HepG2 (cell line): ENCODE data around the gene MAGI1. TPM values are rescaled to one million over a fixed set of nuclear protein-coding genes. Genes with fewer than 3 reads are reported as not detected.

ENCODE experiments used
- ATAC-seq: fragments of 200-7000 bp; cut with Tn5 transposase; 3 replicates; pipeline ENCODE4 v1.9.1; 2020; ENCODE audit warnings: mild to moderate bottlenecking, moderate library complexity
- BruUV-seq: library from RNA; stranded (reverse); fragments of 400-500 nt; replicated peaks from 2 replicates; lab custom pipeline; 2021; lab: Mats Ljungman, UMichigan
- CTCF ChIA-PET: fragments of 300-600 bp; formaldehyde crosslinking; extraction: SDS; loops from one replicate; lab custom pipeline; 2021; ENCODE audit warnings: low total read pairs, inconsistent platforms, low intra/inter-chr PET ratio; lab: Yijun Ruan, JAX
- POLR2A ChIA-PET: fragments of 350-600 bp; sonication (Branson Sonifier 250); formaldehyde crosslinking; loops from one replicate; lab custom pipeline; 2020; ENCODE audit warnings: antibody characterized with exemption, inconsistent platforms; lab: Yijun Ruan, JAX
- DNase-seq: peaks from one replicate; pipeline ENCODE4 v3.0.0-alpha.2; 2015; ENCODE audit warnings: low spot score
- FAIRE-seq: peaks from 3 replicates; lab custom pipeline; 2011; peaks lifted over from hg19 to GRCh38; lab: Jason Lieb, UNC
- H2AFZ ChIP-seq: one replicate; pipeline ENCODE4 v1.6.1; 2011; ENCODE audit warnings: low read length, inconsistent platforms
- H3K27ac ChIP-seq: fragments of 300-600 bp; 3 replicates; pipeline ENCODE4 v1.8.0; 2011; ENCODE audit warnings: mixed run types, mild to moderate bottlenecking, mixed read lengths, low read length, inconsistent platforms; ENCODE audit not compliant: insufficient read depth; ENCODE audit errors: extremely low read length
- H3K27me3 ChIP-seq, 2 experiments: fragments of 200-600 bp in 1 of 2; 2 replicates in 1 of 2; 3 replicates in 1 of 2; pipeline versions ENCODE4 v1.6.0 to v1.8.0; 2011; ENCODE audit warnings: low read length in 2 of 2, mild to moderate bottlenecking in 2 of 2, moderate library complexity in 2 of 2, inconsistent platforms in 1 of 2; ENCODE audit not compliant: insufficient read depth in 2 of 2, control insufficient read depth in 1 of 2
- H3K36me3 ChIP-seq, 2 experiments: fragments of 200-600 bp in 1 of 2; replicated peaks in 1 of 2; 2 replicates in 1 of 2; 3 replicates in 1 of 2; pipeline versions ENCODE4 v1.5.1 to v1.8.0; 2011; ENCODE audit warnings: low read length in 2 of 2, inconsistent platforms in 1 of 2; ENCODE audit not compliant: insufficient read depth in 2 of 2, control insufficient read depth in 1 of 2
- H3K4me1 ChIP-seq: 2 replicates; pipeline ENCODE4 v1.5.1; 2012; ENCODE audit warnings: low read length, inconsistent platforms; ENCODE audit not compliant: insufficient read depth
- H3K4me2 ChIP-seq: 2 replicates; pipeline ENCODE4 v1.6.0; 2011; ENCODE audit warnings: low read depth, low read length, inconsistent platforms
- H3K4me3 ChIP-seq, 3 experiments: fragments of 200-600 bp in 1 of 3; sonication (generic), shearing (Covaris generic) in 1 of 3; replicated peaks in 1 of 3; 2 replicates each; pipeline ENCODE4 v1.5.1; 2011 to 2016; ENCODE audit warnings: low read length in 3 of 3, inconsistent platforms in 2 of 3, low read depth in 2 of 3, mild to moderate bottlenecking in 2 of 3, control low read depth in 1 of 3, mixed read lengths in 1 of 3; ENCODE audit not compliant: insufficient read depth in 1 of 3
- H3K79me2 ChIP-seq: one replicate; pipeline ENCODE4 v1.6.1; 2011; ENCODE audit warnings: low read length, inconsistent platforms; ENCODE audit not compliant: insufficient read depth
- H3K9ac ChIP-seq: 2 replicates; pipeline ENCODE4 v1.6.0; 2011; ENCODE audit warnings: mild to moderate bottlenecking, low read depth, low read length, inconsistent platforms; ENCODE audit not compliant: insufficient read depth
- H3K9me3 ChIP-seq: 2 replicates; pipeline ENCODE4 v1.5.1; 2012; ENCODE audit warnings: mild to moderate bottlenecking, low read length
- H4K20me1 ChIP-seq: 2 replicates; pipeline ENCODE4 v1.6.0; 2011; ENCODE audit warnings: inconsistent platforms, mild to moderate bottlenecking, low read length, moderate library complexity; ENCODE audit not compliant: insufficient read depth
- BCL6 ChIP-seq: IDR thresholded peaks from 2 replicates; pipeline ENCODE4 v1.6.1; 2016; ENCODE audit warnings: missing genetic modification reagents, missing compliant biosample characterization
- CEBPB ChIP-seq: IDR thresholded peaks from 2 replicates; pipeline ENCODE4 v1.6.1; 2011; ENCODE audit warnings: low read depth, low read length, improper control_type of control experiment, borderline replicate concordance
- CEBPG ChIP-seq: IDR thresholded peaks from 2 replicates; pipeline ENCODE4 v1.6.1; 2016
- E2F5 ChIP-seq: sonication (generic); formaldehyde crosslinking; conservative IDR thresholded peaks from 2 replicates; pipeline ENCODE4 v1.4.0; 2020; ENCODE audit warnings: missing genetic modification reagents
- FOSL1 ChIP-seq: sonication (generic); formaldehyde crosslinking; IDR thresholded peaks from 2 replicates; pipeline ENCODE4 v1.9.0; 2021; ENCODE audit warnings: missing genetic modification reagents, borderline replicate concordance
- FOXA1 ChIP-seq, 2 experiments: fragments of 450-650 bp in 1 of 2; sonication (generic) in 1 of 2; formaldehyde crosslinking in 1 of 2; IDR thresholded peaks; 2 replicates each; pipeline versions ENCODE4 v1.4.0 to v1.6.1; 2016 to 2020; ENCODE audit warnings: missing genetic modification reagents in 1 of 2
- PRDM10 ChIP-seq: sonication (generic); formaldehyde crosslinking; IDR thresholded peaks from 2 replicates; pipeline ENCODE4 v1.4.0; 2020; ENCODE audit warnings: low read depth, missing genetic modification reagents
- ZBTB7A ChIP-seq: sonication (generic); formaldehyde crosslinking; IDR thresholded peaks from 2 replicates; pipeline ENCODE4 v1.8.0; 2022; ENCODE audit warnings: mild to moderate bottlenecking, missing genetic modification reagents
- ZBTB8A ChIP-seq: sonication (generic); formaldehyde crosslinking; IDR thresholded peaks from 2 replicates; pipeline ENCODE4 v1.4.0; 2020; ENCODE audit warnings: mild to moderate bottlenecking, low read depth, missing genetic modification reagents, borderline replicate concordance
- ZNF547 ChIP-seq: sonication (generic); formaldehyde crosslinking; IDR thresholded peaks from 2 replicates; pipeline ENCODE4 v1.5.1; 2020; ENCODE audit warnings: mild to moderate bottlenecking, missing genetic modification reagents
- ZSCAN21 ChIP-seq: sonication (generic); formaldehyde crosslinking; IDR thresholded peaks from 2 replicates; pipeline ENCODE4 v1.8.0; 2022; ENCODE audit warnings: mild to moderate bottlenecking, missing genetic modification reagents, moderate library complexity, borderline replicate concordance
- WGBS: methylation state at CpG from one replicate; pipeline ENCODE4 v1.1.6; 2017; ENCODE audit warnings: low lambda C conversion rate; 5-methylcytosine and 5-hydroxymethylcytosine counted together
- in situ Hi-C: cut with HindIII; loops from 2 replicates; pipeline ENCODE4 v1.10.0; 2017; ENCODE audit warnings: low pct_unique_long_range_greater_than_20kb; ENCODE audit not compliant: extremely low pct_ligation_motif_present
- intact Hi-C: fragments of 100-400 bp; cut with micrococcal nuclease; formaldehyde crosslinking; loops from one replicate; pipeline ENCODE4 v1.10.0; 2022; ENCODE audit not compliant: unreplicated experiment
- polyA plus RNA-seq, 8 experiments: library from polyadenylated mRNA; depleted of rRNA in 3 of 8; stranded (reverse) in 7 of 8; unstranded in 1 of 8; fragments of >200 nt; fragmentation: Illumina TruSeq in 4 of 8; extraction: Trizol in 4 of 8; gene quantifications; 2 replicates each; pipeline versions ENCODE4 v1.2.1 to v1.2.3, GENCODE V29; 2011 to 2016; ENCODE audit warnings: low read depth in 4 of 8, missing spikeins in 1 of 8, mixed read lengths in 1 of 8; ENCODE audit not compliant: insufficient read depth in 1 of 8
- total RNA-seq, 5 experiments: library from RNA; depleted of rRNA; stranded (reverse); fragments of >200 nt; fragmentation: Illumina TruSeq; extraction: Trizol; gene quantifications; 2 replicates each; pipeline ENCODE4 v1.2.3, GENCODE V29; 2016; ENCODE audit warnings: low read depth in 1 of 5
- TF ChIP-seq, protein P1 (sequence below), 2 experiments: sonication (generic) in 1 of 2; formaldehyde crosslinking in 1 of 2; IDR thresholded peaks; 2 replicates each; pipeline versions ENCODE4 v1.5.1 to v1.6.1; 2011 to 2020; ENCODE audit warnings: borderline replicate concordance in 1 of 2, low read depth in 1 of 2, low read length in 1 of 2, mild to moderate bottlenecking in 1 of 2, missing genetic modification reagents in 1 of 2, moderate library complexity in 1 of 2
- TF ChIP-seq, protein P2 (sequence below), 2 experiments: fragments of 450-650 bp in 1 of 2; sonication (generic) in 1 of 2; formaldehyde crosslinking; IDR thresholded peaks; 2 replicates each; pipeline versions ENCODE4 v1.5.0 to v1.8.0; 2020 to 2022; ENCODE audit warnings: mild to moderate bottlenecking in 1 of 2, missing genetic modification reagents in 1 of 2

MAGI1 gene
- total and polyA plus RNA-seq, 2 of the 13 experiments (the other 11 are each of a cell fraction or from before 2014, with no cell fraction given), result 22.2 to 26.0 TPM

GRCh38 chr3:65576228-65576627, 462.5 kb downstream of the MAGI1 start (continued):
- TF ChIP-seq, protein P1, sequence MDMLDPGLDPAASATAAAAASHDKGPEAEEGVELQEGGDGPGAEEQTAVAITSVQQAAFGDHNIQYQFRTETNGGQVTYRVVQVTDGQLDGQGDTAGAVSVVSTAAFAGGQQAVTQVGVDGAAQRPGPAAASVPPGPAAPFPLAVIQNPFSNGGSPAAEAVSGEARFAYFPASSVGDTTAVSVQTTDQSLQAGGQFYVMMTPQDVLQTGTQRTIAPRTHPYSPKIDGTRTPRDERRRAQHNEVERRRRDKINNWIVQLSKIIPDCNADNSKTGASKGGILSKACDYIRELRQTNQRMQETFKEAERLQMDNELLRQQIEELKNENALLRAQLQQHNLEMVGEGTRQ (IDR thresholded peaks at IDR 0.05; ENCODE audit: low read depth, low read length), result no peak
- TF ChIP-seq, protein P1 (CRISPR knock-in tag; IDR thresholded peaks at IDR 0.05; ENCODE audit: borderline replicate concordance), result no peak
- no peak for TF ChIP-seq E2F5 (CRISPR knock-in tag)

- 89% methylated on average over 1 of the region's 1 CpG for WGBS
- H2AFZ ChIP-seq, result no peak overlapping the region
These were observed 463.3 kb downstream of the MAGI1 start for GRCh38 chr3:65575376-65575840.

More at GRCh38 chr3:65575376-65575840, 463.3 kb downstream of the MAGI1 start:
- H3K9me3 ChIP-seq, result 0 out of 2 replicates have a peak, but pooled peaks cover 3% of the 10 kb centered on the region
- POLR2A ChIA-PET, result no interaction called here
- H3K9ac ChIP-seq, result no peak overlapping the region
- CTCF ChIA-PET, result no interaction called here
- no peak overlapping the region for H3K27ac ChIP-seq
- ATAC-seq (no peak), DNase-seq (peak; percentile 38), FAIRE-seq (no peak)
- no peaks in the 10 kb centered on the region for H3K27me3 ChIP-seq
- no TSS peak for BruUV-seq
- in situ Hi-C loops (no loop called here), intact Hi-C loops (no loop called here)
- H3K79me2 ChIP-seq, result peaks cover 4% of the 10 kb centered on the region
- no peaks in the 10 kb centered on the region for H3K36me3 ChIP-seq
- peaks cover 9% of the 10 kb centered on the region for H3K4me1 ChIP-seq
- no peak overlapping the region for H3K4me2 ChIP-seq
- H3K4me3 ChIP-seq, result no peak overlapping the region
- no peak for TF ChIP-seq FOSL1
- no peak for TF ChIP-seq ZBTB8A
- peak; percentile 49; the same call in 1 of the 2 replicates for TF ChIP-seq CEBPG (CRISPR knock-in tag)
- TF ChIP-seq, protein P2, sequence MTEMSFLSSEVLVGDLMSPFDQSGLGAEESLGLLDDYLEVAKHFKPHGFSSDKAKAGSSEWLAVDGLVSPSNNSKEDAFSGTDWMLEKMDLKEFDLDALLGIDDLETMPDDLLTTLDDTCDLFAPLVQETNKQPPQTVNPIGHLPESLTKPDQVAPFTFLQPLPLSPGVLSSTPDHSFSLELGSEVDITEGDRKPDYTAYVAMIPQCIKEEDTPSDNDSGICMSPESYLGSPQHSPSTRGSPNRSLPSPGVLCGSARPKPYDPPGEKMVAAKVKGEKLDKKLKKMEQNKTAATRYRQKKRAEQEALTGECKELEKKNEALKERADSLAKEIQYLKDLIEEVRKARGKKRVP (CRISPR knock-in tag; IDR thresholded peaks at IDR 0.05), result peak in 1 of 2 experiments; percentile 68; a peak in 2 of 4 replicates
- no peak for TF ChIP-seq PRDM10 (CRISPR knock-in tag)
- no peak for TF ChIP-seq FOXA1 (IDR thresholded peaks at IDR 0.05)
- TF ChIP-seq FOXA1 (CRISPR knock-in tag; IDR thresholded peaks at IDR 0.05), result no peak
- TF ChIP-seq ZSCAN21 (CRISPR knock-in tag), result no peak
- TF ChIP-seq BCL6 (CRISPR knock-in tag), result 0 out of 2 replicates have a peak, but pooled peaks have one; percentile 14
- peak; percentile 76 for TF ChIP-seq CEBPB
- no peak for TF ChIP-seq ZBTB7A
- no peak for TF ChIP-seq ZNF547 (CRISPR knock-in tag)
- H4K20me1 ChIP-seq, result peaks cover 13% of the 10 kb centered on the region
